Measurements from ENCODE around the gene HERC3.

DNA sequence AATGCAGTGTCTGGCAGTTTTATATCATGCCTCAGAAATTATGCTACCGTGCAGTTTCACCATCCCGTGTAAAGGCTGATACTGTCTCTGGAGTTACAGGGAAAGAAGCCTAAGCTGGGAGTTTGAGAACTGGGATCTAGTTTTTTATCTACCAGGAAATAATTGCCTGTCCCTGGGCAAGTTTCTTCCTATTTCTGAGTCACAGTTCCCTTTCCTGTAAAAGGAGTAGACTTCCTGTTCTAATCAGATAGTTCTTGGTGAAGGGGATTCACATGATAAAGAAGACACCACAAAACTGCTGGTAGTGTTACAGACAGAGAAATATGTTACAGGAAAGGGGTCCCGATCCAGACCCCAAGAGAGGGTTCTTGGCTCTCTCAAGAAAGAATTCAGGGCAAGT is 17.1 kb downstream of the HERC3 start:
- TF ChIP-seq CTCF (IDR thresholded peaks at IDR 0.05; ENCODE audit: low read length) (no peak), EZH2 (optimal IDR thresholded peaks at IDR 0.05; ENCODE audit: low read depth, low read length) (no peak), EZH2phosphoT487 (IDR thresholded peaks at IDR 0.05; ENCODE audit: low read length) (no peak)
